GM12864 (cell line): ENCODE data around the gene BAZ1B.

ENCODE experiments used
- DNase-seq: peaks from one replicate; pipeline ENCODE4 v3.0.0-alpha.2; 2011; ENCODE audit warnings: low read depth
- H3K4me3 ChIP-seq: 2 replicates; pipeline ENCODE4 v1.5.1; 2011; ENCODE audit warnings: mild to moderate bottlenecking, low read depth, low read length, control low read depth
- TF ChIP-seq, protein P1 (sequence below): IDR thresholded peaks from 2 replicates; pipeline ENCODE4 v1.5.1; 2011; ENCODE audit warnings: low read depth, mild to moderate bottlenecking, moderate library complexity, low read length, control low read depth, inconsistent platforms; ENCODE audit errors: missing control alignments

BAZ1B gene

DNA sequence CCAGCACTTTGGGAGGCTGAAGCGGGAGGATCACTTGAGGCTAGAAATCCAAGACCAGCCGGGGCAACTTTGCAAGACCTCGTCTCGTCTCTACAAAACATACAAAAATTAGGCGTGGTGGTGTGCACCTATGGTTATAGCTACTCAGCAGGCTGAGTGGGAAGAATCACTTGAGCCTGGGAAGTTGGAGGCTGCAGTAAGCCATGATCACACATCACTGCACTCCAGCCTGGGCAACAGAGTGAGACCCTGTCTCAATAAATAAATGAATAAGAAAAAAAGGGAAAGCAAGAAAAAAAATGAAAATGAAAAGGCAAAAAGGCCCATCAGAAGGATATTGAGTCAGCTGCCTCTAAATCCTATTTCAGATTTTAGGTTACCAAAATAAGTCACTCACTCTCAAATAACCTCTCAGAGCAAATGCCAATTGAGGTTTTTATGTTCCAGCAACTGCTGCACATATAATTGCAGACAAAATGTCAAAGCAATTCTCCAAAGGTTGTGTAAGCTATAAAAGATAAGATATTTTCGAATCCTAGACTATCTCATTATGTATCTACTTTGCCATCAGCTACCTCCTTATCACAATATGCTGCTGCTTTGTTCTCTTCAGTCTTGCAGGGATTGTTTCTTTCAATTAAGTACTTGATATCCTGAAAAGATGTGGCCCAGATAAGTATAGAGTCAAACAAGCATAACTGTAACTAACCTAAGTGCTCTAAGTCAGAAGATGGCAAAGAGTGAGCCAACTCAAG is 4.7 kb downstream of the BAZ1B start:
- no peak overlapping the region for H3K4me3 ChIP-seq
- TF ChIP-seq, protein P1, sequence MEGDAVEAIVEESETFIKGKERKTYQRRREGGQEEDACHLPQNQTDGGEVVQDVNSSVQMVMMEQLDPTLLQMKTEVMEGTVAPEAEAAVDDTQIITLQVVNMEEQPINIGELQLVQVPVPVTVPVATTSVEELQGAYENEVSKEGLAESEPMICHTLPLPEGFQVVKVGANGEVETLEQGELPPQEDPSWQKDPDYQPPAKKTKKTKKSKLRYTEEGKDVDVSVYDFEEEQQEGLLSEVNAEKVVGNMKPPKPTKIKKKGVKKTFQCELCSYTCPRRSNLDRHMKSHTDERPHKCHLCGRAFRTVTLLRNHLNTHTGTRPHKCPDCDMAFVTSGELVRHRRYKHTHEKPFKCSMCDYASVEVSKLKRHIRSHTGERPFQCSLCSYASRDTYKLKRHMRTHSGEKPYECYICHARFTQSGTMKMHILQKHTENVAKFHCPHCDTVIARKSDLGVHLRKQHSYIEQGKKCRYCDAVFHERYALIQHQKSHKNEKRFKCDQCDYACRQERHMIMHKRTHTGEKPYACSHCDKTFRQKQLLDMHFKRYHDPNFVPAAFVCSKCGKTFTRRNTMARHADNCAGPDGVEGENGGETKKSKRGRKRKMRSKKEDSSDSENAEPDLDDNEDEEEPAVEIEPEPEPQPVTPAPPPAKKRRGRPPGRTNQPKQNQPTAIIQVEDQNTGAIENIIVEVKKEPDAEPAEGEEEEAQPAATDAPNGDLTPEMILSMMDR = no peak
- DNase-seq = no peak

GRCh38 chr7:73515178-73515577 is 6.9 kb downstream of the BAZ1B start:
- TF ChIP-seq, protein P1 = no peak
- no peak for DNase-seq
- no peak overlapping the region for H3K4me3 ChIP-seq

DNA sequence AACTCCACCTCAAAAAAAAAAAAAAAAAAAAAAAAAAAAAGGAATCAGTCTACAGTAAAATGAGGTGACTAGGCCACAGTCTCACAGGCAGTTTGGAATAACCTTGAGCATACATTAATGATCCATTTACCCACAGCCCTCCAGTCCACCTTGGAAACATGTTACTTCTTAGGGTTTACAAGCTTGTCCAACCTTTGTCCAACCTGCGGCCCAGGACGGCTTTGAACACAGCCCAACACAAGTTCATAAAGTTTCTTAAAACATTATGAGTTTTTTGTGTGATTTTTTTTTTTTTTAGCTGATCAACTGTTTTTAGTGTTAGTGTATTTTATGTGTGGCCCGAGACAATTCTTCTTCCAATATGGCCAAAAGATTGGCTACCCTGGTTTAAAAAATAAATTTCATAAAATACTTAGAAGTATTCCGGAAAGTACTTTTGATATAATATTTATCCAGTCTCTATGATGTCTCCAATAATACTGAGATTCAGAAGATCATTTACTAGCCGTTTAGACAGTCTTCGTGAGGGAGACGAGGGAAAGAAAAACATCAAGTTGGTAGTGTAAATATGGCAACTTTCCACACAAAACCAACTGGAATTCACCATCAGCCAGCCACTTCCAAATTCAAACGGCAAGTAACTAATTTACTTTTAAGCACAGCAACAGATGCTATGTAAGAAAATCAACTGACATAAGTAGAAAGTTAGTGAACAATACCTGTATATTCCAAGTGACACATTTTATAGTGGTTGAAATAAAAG is 9.9 kb downstream of the BAZ1B start:
- DNase-seq = no peak
- TF ChIP-seq, protein P1 = no peak
- no peak overlapping the region for H3K4me3 ChIP-seq

DNA sequence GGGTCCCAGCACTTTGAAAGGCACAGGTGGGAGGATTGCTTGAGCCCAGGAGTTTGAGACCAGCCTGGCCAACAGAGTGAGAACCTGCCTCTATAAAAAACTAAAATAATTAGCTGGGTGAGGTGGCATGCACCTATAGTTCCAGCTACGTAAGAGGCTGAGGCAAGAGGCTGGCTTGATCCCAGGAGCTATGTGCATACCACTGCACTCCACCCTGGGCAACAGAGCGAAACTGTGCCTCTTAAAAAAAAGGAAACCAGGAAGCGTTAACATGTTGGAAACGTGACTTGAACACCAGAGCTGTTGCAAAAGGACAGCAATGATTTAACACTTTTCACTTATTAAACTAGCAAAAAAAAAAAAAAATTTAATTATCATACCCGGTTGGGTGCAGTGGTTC is 12.6 kb downstream of the BAZ1B start:
- no peak overlapping the region for H3K4me3 ChIP-seq
- TF ChIP-seq, protein P1 = no peak
- no peak for DNase-seq

DNA sequence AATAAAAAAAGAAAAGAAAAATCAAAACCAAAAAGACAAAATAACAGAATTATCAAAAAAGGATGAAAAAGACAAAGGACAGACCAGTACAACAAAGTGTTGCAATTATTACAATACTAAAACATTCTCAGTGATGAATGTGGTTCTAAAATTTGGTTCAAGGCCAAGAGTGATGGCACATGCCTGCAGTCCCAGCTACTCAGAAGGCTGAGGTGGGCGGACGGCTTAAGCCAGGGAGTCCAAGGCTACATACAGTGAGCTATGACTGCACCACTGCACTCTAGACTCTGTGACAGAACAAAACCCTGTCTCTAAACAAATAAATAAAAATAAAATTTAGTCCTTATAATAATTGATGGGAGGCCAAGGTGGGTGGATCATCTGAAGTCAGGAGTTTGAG is 14.5 kb downstream of the BAZ1B start:
- H3K4me3 ChIP-seq = no peak overlapping the region
- no peak for DNase-seq
- TF ChIP-seq, protein P1 = no peak

DNA sequence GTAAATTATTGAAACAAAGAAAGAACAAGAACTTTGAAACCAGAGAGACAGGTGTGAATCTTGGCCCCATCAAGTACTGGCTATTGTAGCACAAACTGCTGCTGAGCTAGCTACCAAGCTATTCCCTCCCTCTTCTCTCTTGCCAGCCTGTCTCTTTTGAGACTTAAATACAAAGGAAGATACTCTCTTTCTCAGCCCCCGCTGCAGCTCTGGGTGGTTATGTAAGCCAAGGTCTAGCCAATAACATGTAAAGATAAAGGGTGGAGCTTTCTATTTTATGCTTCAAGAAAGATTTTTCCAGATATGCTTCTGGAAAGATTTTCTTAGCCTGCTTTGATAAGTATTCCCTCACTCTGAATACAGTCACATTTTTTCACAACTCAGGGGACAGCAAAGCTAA is 17.2 kb downstream of the BAZ1B start:
- TF ChIP-seq, protein P1 = no peak
- DNase-seq = no peak
- H3K4me3 ChIP-seq = no peak overlapping the region
